Gastrocnemius medialis (tissue), 4 donors: ENCODE measurements around the gene ZC3H12C. TPM values are rescaled to one million over a fixed set of nuclear protein-coding genes. Genes with fewer than 3 reads are reported as not detected.

Experiments
- ATAC-seq, 2 donors: fragments of 150-250 bp; one replicate each; pipeline ENCODE4 v1.9.1; 2016
- DNase-seq, 2 donors: peaks; one replicate each; pipeline ENCODE4 v3.0.0-alpha.2; 2019
- H3K27ac ChIP-seq, 4 donors: fragments of 200-600 bp; sonication (generic); 1 replicate in 1 of 4; 2 replicates in 3 of 4; pipeline ENCODE4 v1.5.1; 2016 to 2018; ENCODE audit warnings: mild to moderate bottlenecking in 2 of 4, moderate library complexity in 1 of 4
- H3K27me3 ChIP-seq, 3 donors: fragments of 200-600 bp; sonication (generic) in 2 of 3; 1 replicate in 1 of 3; 2 replicates in 2 of 3; pipeline versions ENCODE4 v1.5.1 to v1.6.0; 2016 to 2019; ENCODE audit warnings: mild to moderate bottlenecking in 1 of 3, moderate library complexity in 1 of 3
- H3K36me3 ChIP-seq, 2 donors: fragments of 200-600 bp; sonication (generic) in 1 of 2; one replicate each; pipeline ENCODE4 v1.5.1; 2017 to 2018
- H3K4me1 ChIP-seq, 2 donors: fragments of 200-600 bp; sonication (generic) in 1 of 2; one replicate each; pipeline ENCODE4 v1.5.1; 2016 to 2017; ENCODE audit warnings: mild to moderate bottlenecking in 2 of 2
- H3K4me3 ChIP-seq, 4 donors: fragments of 200-600 bp; sonication (generic) in 3 of 4; 1 replicate in 1 of 4; 2 replicates in 3 of 4; pipeline ENCODE4 v1.5.1; 2016 to 2019; ENCODE audit warnings: mild to moderate bottlenecking in 2 of 4
- H3K9me3 ChIP-seq, 3 donors: fragments of 200-600 bp; sonication (generic) in 2 of 3; 1 replicate in 1 of 3; 2 replicates in 2 of 3; pipeline ENCODE4 v1.5.1; 2016 to 2019
- POLR2A ChIP-seq, 2 donors: fragments of 450-650 bp; IDR thresholded peaks; one replicate each; pipeline ENCODE4 v1.6.1; 2017; ENCODE audit warnings: antibody characterized with exemption in 2 of 2, mild to moderate bottlenecking in 2 of 2, moderate library complexity in 2 of 2
- in situ Hi-C, 4 donors: fragments of 200-750 bp; cut with MboI; loops; one replicate each; pipeline versions ENCODE4 v1.15.0 to v1.8.0; 2017; ENCODE audit warnings: low sequenced_read_pairs in 4 of 4
- intact Hi-C: fragments of 100-400 bp; cut with DNase I; formaldehyde crosslinking; loops from one replicate; pipeline ENCODE4 v1.15.1; 2023; ENCODE audit warnings: low total_unique reads
- total RNA-seq, 4 donors: library from RNA; depleted of rRNA; stranded (reverse); fragments of >200 nt; gene quantifications; one replicate each; pipeline versions ENCODE4 v1.1.0 to v1.2.3, GENCODE V29; 2016
- TF ChIP-seq, protein P1 (sequence below), 5 experiments: fragments of 450-650 bp in 3 of 5; fragments of 200-600 bp in 2 of 5; sonication (generic) in 2 of 5; IDR thresholded peaks in 4 of 5; conservative IDR thresholded peaks in 1 of 5; 1 replicate in 4 of 5; 2 replicates in 1 of 5; pipeline ENCODE4 v1.5.1; 2016 to 2019; ENCODE audit warnings: antibody characterized with exemption in 5 of 5, mild to moderate bottlenecking in 3 of 5, moderate library complexity in 3 of 5

The ZC3H12C gene
- total RNA-seq, 4 donors from 2014 or later: 20.9 to 41.1 (median 30.9) TPM

DNA sequence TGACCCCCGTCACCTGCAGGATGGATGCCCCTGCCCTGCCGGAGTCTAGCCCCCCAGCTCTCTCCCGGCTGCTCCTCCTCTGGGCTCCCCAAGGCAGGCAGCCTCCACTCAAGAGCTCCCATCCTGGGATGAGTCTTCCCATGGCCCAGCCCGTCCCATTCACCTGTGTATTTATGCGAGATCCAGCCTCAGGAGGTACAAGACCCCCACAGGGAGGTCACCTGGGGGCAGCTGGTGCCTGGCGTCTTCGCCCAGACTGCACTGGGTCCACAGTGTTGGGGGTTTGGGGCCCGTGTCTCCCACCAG lies 43.0 kb upstream of the ZC3H12C start:
- in situ Hi-C loops: no loop called here
- intact Hi-C loops: no loop called here
- no peaks in the 10 kb centered on the region for H3K4me1 ChIP-seq
- no peak overlapping the region for H3K27ac ChIP-seq
- H3K36me3 ChIP-seq: no peaks in the 10 kb centered on the region
- H3K9me3 ChIP-seq: peaks cover 0 to 8% (median 3%) of the 10 kb centered on the region in 3 donors
- DNase-seq (no peak), ATAC-seq (no peak)
- TF ChIP-seq, protein P1, sequence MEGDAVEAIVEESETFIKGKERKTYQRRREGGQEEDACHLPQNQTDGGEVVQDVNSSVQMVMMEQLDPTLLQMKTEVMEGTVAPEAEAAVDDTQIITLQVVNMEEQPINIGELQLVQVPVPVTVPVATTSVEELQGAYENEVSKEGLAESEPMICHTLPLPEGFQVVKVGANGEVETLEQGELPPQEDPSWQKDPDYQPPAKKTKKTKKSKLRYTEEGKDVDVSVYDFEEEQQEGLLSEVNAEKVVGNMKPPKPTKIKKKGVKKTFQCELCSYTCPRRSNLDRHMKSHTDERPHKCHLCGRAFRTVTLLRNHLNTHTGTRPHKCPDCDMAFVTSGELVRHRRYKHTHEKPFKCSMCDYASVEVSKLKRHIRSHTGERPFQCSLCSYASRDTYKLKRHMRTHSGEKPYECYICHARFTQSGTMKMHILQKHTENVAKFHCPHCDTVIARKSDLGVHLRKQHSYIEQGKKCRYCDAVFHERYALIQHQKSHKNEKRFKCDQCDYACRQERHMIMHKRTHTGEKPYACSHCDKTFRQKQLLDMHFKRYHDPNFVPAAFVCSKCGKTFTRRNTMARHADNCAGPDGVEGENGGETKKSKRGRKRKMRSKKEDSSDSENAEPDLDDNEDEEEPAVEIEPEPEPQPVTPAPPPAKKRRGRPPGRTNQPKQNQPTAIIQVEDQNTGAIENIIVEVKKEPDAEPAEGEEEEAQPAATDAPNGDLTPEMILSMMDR (IDR thresholded peaks at IDR 0.05 in 4 of 5, conservative IDR thresholded peaks at IDR 0.05 in 1 of 5): no peak
- TF ChIP-seq POLR2A (IDR thresholded peaks at IDR 0.05): no peak
- H3K27me3 ChIP-seq: no peaks in the 10 kb centered on the region
- H3K4me3 ChIP-seq: no peak overlapping the region

DNA sequence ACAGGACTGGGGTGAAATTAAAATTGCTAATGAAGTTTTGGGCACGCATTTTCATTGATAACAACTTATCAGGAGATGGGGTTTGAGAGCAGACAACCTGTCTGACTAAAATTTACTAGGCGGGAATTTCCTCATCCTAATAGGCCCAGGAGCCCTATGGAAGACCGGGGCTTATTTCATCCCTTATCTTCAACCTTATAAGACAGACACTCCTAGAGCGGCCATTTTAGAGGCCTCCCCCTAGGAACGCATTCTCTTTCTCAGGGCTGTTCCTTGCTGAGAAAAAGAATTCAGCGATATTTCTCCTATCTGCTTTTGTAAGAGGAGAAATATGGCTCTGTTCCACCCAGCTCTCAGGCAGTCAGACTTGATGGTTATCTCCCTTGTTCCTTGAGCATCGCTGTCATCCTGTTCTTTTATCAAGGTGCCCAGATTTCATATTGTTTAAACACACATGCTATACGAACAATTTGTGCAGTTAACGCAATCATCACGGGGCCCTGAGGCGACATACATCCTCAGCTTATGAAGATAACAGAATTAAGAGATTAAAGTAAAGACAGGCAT lies 39.3 kb upstream of the ZC3H12C start:
- H3K27me3 ChIP-seq: no peaks in the 10 kb centered on the region
- H3K9me3 ChIP-seq: peaks cover 0 to 8% (median 3%) of the 10 kb centered on the region in 3 donors
- no peaks in the 10 kb centered on the region for H3K36me3 ChIP-seq
- intact Hi-C loops: no loop called here
- no peak for DNase-seq
- TF ChIP-seq POLR2A (IDR thresholded peaks at IDR 0.05): no peak
- TF ChIP-seq, protein P1 (IDR thresholded peaks at IDR 0.05 in 4 of 5, conservative IDR thresholded peaks at IDR 0.05 in 1 of 5): no peak
- H3K4me3 ChIP-seq: no peak overlapping the region
- no peak for ATAC-seq
- no peaks in the 10 kb centered on the region for H3K4me1 ChIP-seq
- in situ Hi-C loops: no loop called here
- H3K27ac ChIP-seq: no peak overlapping the region

DNA sequence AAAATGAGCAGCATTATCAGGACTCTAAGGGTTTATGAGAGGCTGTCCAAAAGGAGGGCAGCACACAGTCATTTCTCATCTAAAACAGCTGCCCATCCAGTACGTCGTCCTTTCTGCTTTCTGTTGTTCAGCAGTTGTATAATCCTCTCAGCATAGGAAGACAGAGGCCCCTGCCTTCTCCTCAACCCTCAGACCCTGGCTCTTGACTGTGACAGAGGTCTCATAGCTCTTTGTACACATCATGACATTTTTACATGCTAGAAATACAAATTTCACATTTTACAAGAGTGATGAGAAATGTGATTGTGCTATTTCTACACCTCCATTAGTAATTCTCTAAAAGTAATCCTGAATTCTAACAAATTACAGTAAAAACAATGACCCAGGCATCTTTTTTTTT lies 36.2 kb upstream of the ZC3H12C start:
- H3K9me3 ChIP-seq: peaks cover 0 to 8% (median 3%) of the 10 kb centered on the region in 3 donors
- no peak for DNase-seq
- H3K27ac ChIP-seq: no peak overlapping the region
- TF ChIP-seq, protein P1 (IDR thresholded peaks at IDR 0.05 in 4 of 5, conservative IDR thresholded peaks at IDR 0.05 in 1 of 5): no peak
- TF ChIP-seq POLR2A (IDR thresholded peaks at IDR 0.05): no peak
- in situ Hi-C loops (no loop called here), intact Hi-C loops (no loop called here)
- H3K27me3 ChIP-seq: no peaks in the 10 kb centered on the region
- H3K36me3 ChIP-seq: no peaks in the 10 kb centered on the region
- no peaks in the 10 kb centered on the region for H3K4me1 ChIP-seq
- ATAC-seq: no peak
- H3K4me3 ChIP-seq: no peak overlapping the region

DNA sequence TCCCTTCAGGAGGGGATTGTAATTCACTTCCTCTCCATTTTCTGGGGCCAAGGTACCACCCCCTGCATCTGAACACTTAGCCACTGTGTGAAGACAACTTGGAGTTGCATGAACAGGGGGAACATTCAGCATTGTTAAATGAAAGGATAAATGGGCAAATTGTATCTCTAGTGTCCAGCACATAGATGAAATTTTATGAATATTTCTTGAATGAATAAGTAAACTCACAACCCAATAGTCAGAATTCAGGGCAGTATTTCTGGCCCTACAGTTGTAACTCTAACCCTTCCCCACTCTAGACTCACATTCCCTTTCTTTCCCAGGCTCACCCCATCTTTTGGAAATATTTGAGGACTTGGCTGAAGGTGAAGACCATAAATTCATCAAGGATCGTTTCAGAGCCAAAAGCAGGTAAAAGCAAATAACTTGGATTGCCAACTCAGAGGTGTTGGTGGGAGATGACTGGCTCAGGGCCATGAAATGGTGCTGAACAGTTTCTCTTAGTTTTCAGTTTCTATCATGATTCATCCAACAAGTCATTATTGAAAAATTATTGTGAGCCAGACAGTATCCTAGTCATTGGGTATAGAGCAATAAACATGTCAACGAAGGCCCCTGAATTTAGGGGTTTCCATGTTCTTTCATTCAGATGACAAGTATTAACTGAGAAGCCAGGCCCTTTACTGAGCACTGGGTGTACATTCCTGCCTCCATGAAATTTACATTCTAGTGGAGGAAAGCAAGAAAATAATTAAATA lies 33.3 kb upstream of the ZC3H12C start:
- no peak for DNase-seq
- in situ Hi-C loops (no loop called here), intact Hi-C loops (no loop called here)
- TF ChIP-seq POLR2A (IDR thresholded peaks at IDR 0.05): no peak
- TF ChIP-seq, protein P1 (IDR thresholded peaks at IDR 0.05 in 4 of 5, conservative IDR thresholded peaks at IDR 0.05 in 1 of 5): no peak
- no peak overlapping the region for H3K27ac ChIP-seq
- no peak for ATAC-seq
- H3K9me3 ChIP-seq: no peaks in the 10 kb centered on the region
- H3K4me3 ChIP-seq: no peak overlapping the region
- H3K4me1 ChIP-seq: no peaks in the 10 kb centered on the region
- H3K27me3 ChIP-seq: no peaks in the 10 kb centered on the region
- no peaks in the 10 kb centered on the region for H3K36me3 ChIP-seq
